Measurements from ENCODE around the gene EFCAB13. TPM values are rescaled to one million over a fixed set of nuclear protein-coding genes. Genes with fewer than 3 reads are reported as not detected.

The EFCAB13 gene
- total RNA-seq, 2 donors from 2014 or later: 2.8 to 10.1 TPM

- no peak for DNase-seq (ENCODE audit: low spot score)
- TF ChIP-seq CTCF (IDR thresholded peaks at IDR 0.05): no peak
- Histone ChIP-seq H3K36me3 (peaks cover 94% of the 10 kb centered on the region), H3K27me3 (no peaks in the 10 kb centered on the region), H3K27ac (no peak overlapping the region), H3K4me1 (no peaks in the 10 kb centered on the region), H3K4me3 (no peak overlapping the region), H3K9me3 (no peaks in the 10 kb centered on the region)
Observed at GRCh38 chr17:47289302-47289701, 34.5 kb upstream of the EFCAB13 start.

GRCh38 chr17:47290870-47291241, 32.9 kb upstream of the EFCAB13 start:
- no peak overlapping the region for H3K27ac ChIP-seq
- no peaks in the 10 kb centered on the region for H3K27me3 ChIP-seq
- no peak overlapping the region for H3K4me3 ChIP-seq
- DNase-seq (ENCODE audit: low spot score): no peak
- no peaks in the 10 kb centered on the region for H3K9me3 ChIP-seq
- H3K36me3 ChIP-seq: peaks cover 81% of the 10 kb centered on the region
- H3K4me1 ChIP-seq: peaks cover 0 to 15% of the 10 kb centered on the region in 2 donors
- TF ChIP-seq CTCF (IDR thresholded peaks at IDR 0.05): no peak

- Histone ChIP-seq H3K9me3 (no peaks in the 10 kb centered on the region), H3K4me1 (peaks cover 0 to 17% of the 10 kb centered on the region in 2 donors), H3K27ac (no peak overlapping the region), H3K27me3 (no peaks in the 10 kb centered on the region), H3K36me3 (peaks cover 77% of the 10 kb centered on the region), H3K4me3 (no peak overlapping the region)
- DNase-seq (ENCODE audit: low spot score): no peak
- no peak for TF ChIP-seq CTCF (IDR thresholded peaks at IDR 0.05)
Observed at GRCh38 chr17:47291242-47291873, 32.4 kb upstream of the EFCAB13 start.

GRCh38 chr17:47292206-47292605, 31.5 kb upstream of the EFCAB13 start:
- peaks cover 69% of the 10 kb centered on the region for H3K36me3 ChIP-seq
- no peak for DNase-seq (ENCODE audit: low spot score)
- TF ChIP-seq CTCF (IDR thresholded peaks at IDR 0.05): no peak
- H3K27me3 ChIP-seq: no peaks in the 10 kb centered on the region
- H3K27ac ChIP-seq: no peak overlapping the region
- peaks cover 0 to 17% of the 10 kb centered on the region in 2 donors for H3K4me1 ChIP-seq
- H3K4me3 ChIP-seq: no peak overlapping the region
- H3K9me3 ChIP-seq: no peaks in the 10 kb centered on the region

- TF ChIP-seq CTCF (IDR thresholded peaks at IDR 0.05): no peak
- H3K4me1 ChIP-seq: peaks cover 0 to 17% of the 10 kb centered on the region in 2 donors
- peaks cover 63% of the 10 kb centered on the region for H3K36me3 ChIP-seq
- no peak overlapping the region for H3K4me3 ChIP-seq
- no peaks in the 10 kb centered on the region for H3K27me3 ChIP-seq
- H3K27ac ChIP-seq: peak overlapping the region; percentile 19 to 50
- DNase-seq (ENCODE audit: low spot score): peak; percentile 69
- H3K9me3 ChIP-seq: no peaks in the 10 kb centered on the region
Observed at GRCh38 chr17:47295037-47295873, 28.5 kb upstream of the EFCAB13 start.

Data from right atrium auricular region (tissue), 2 donors.